GM21529 (cell line): ENCODE data around the gene NUDT14.
A peak's percentile ranks its signal among the peaks of the same experiment; 100 is the strongest.

ENCODE experiments used
- ATAC-seq: cut with Tn5 transposase; IDR thresholded peaks from one replicate; pipeline ENCODE4 v1.9.1; 2021; ENCODE audit not compliant: unreplicated experiment

Gene NUDT14

DNA sequence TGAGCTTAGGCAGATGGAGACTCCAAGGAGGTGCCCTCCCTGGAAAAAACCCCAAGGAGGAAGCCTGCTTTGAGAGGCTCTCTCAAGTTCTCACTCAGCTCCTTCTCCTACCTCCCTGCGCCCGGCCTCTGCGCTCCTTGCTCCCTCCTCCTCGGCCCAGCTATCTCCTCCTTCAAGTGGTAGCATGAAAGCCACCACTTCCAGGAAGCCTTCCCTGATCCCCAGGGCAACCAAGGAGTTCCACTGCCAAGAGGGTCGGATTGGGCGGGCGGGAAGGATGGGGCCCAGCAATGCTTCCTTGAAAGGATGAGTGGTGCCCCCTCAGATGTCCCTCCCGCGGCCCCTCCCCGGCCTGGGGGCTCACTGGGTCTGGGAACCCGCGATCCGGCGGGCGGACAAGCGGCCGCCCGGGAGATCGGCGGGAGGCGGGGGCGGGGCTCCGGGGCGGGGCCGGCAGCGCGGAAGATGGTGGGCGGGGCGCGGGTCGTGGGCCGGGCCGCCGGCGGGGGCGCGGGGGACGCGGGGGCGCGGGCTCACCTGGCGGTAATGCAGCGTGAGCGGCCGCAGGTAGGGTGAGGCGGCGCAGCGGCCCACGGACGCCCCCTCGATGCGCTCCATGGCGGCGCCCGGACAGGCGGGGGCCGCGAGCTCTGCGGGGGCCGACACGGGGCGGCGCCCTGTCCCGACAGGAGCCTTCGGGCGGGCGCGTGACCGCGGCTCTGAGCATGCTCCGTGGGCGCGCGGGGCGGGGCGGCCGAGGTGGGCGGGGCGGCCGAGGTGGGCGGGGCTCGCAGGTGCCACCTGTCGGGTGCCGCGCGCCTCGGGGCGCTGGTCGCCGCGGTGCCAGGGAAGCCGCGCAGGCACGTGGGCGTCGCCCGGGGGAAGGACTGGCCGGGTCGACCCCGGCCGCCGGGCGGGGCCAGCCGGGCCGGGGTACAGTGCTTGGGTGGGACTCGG, at the start of gene NUDT14:
Gene NUDT14 (minus strand): TSS at position 721 of the 957 bp plus-strand sequence. CDS start 103 bp downstream, at position 618.
- peak; percentile 54 for ATAC-seq

GRCh38 chr14:105229099-105229655, 48.1 kb upstream of the NUDT14 start:
- no peak for ATAC-seq

- ATAC-seq: no peak
Observed at GRCh38 chr14:105228562-105228961, 47.5 kb upstream of the NUDT14 start.

DNA sequence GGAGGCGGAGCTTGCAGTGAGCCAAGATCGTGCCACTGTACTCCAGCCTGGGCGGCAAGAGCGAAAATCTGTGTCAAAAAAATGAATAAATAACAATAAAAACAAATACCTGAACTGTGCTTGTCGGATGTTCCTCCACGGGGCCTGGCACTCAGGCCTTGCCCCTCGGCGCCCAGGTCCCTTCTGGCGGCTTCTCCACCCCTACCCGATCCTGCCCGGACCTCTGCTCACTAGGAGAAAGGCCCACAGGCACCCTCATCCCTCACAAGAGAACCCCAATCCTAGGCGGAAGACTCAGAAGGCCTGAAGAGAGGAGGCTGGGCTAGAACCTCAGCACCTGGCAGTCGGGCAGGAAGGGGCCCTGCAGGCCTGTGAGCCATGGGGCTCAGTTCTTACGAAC, 46.2 kb upstream of the NUDT14 start:
- ATAC-seq: no peak

GRCh38 chr14:105226198-105226597, 45.1 kb upstream of the NUDT14 start:
- no peak for ATAC-seq

GRCh38 chr14:105224845-105225570, 43.9 kb upstream of the NUDT14 start:
- ATAC-seq: no peak

GRCh38 chr14:105223770-105224544, 42.8 kb upstream of the NUDT14 start:
- no peak for ATAC-seq

DNA sequence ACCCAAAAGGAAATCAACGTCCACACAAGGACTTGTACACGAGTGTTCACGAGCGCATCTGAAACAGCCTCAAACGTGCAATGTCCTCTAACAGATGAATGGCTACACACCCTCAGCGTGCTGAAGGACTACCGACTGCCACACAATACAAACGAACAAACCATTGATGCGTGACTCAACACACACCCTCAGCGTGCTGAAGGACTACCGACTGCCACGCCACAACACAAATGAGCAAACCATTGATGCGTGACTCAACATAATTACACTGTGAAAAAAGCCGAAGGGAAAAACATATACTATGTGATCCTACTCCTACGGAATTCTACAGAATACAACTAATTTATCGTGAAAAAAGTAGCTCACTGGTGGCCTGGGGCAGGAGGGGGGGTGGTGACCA, 42.1 kb upstream of the NUDT14 start:
- ATAC-seq: no peak

DNA sequence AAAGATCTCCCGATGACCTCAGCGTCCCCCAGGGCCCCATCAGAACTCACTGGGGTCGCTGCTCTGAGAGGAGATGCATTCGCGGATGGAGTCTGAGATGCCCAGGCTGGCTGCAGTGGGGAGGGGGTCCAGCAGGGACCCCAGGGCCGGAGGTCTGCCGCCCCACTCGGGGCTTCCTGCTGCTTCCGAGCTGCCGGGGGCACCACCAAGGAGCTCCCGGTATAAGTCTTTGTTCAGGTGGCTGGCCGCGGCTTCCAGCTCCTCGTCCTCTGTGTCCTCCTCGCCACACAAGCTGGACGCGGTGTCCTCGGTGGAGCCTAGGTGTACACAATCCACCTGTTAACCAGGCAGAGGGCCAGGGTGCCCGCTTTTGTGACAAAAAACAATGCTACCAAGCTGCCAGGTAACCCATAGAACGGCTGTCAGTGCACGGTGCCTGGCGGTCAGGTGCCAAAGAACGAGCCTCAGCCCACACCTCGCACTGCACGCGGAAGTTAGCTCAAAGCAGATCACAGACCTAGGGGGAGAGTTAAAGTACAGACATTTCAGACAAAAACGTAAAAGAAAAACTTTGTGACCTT, 40.6 kb upstream of the NUDT14 start:
- no peak for ATAC-seq

DNA sequence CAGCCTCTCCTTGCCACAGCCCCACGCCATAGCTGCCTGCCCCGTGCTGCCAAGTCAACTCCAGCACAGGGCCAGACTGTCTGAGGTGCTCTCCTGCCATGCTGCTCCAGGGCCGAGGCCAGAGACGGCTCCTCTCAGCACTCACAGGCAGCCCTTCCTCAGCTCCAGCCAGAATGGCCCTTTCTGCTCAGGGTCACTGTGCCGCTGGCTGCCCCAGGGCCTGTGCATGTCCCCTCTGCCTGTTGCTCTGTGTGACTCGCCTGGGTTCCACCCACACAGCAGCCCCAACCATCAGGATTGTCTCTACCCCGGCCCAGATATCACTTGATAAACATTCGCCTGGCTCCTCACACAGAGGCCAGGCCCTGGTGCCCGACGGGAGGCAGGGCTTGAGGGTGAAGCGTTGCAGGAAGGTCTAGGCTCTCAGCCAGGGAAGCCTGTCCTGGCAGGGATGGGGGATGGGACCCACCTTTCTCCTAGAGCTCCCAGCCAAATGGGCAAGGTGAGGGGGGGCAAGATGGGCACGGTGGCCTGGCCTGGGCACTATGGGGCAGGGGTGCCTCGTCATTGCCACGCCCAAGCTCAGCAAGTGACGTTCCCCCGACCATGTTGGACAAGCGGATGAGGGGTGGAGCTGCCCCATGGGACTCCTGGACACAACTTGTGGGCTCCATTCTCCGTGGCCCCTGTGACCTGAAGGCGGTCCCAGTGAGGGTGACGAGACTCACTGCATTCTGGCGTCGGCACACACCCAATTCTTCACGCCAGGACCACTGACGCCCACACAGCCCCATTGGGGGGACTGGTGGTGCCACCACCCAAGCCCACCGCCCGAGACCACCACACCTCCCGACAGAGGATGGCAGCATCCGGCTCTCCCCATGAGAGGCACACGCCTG, 39.8 kb upstream of the NUDT14 start:
- no peak for ATAC-seq

GRCh38 chr14:105219753-105220152, 38.6 kb upstream of the NUDT14 start:
- no peak for ATAC-seq

- no peak for ATAC-seq
Observed at GRCh38 chr14:105219043-105219612, 38.0 kb upstream of the NUDT14 start.

DNA sequence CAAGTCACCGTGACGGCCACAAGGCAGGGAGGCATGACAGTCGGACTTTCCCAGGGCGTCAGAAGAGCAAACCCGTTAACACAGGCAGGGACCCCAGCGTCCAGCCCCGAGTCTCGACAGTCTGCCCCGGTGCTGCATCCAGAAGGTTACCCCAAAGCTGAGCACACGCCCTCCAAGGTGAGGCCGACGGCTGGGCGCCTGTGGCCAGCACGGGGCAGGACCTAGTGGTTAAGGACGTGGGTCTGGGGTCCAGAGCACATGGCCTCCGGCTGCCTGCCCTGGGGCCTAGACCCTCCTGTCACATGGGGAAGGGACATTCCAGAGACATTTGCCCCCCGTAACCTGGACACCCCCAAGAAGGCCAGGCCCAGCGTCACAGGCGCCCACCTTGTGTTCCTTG, 37.5 kb upstream of the NUDT14 start:
- ATAC-seq: no peak

DNA sequence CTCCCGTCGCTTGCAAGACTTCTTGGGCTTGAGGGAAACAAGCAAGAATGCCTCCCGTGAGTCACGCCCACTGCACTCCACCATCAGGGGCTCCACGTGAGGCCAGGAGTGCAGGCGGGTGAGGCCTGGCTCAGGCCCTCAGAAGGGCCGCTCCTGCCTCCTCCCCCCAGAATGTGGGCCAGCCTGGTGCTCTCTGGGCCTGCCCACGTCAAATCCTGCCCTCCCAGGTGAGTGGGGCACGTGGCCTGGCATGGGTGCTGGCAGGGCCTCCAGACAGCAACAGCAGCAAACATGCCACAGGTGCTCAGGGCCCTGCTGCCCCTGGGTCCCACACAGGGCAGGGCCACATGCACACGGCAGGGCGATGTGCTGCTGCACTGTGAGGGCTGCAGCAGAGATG, 36.7 kb upstream of the NUDT14 start:
- ATAC-seq: no peak

DNA sequence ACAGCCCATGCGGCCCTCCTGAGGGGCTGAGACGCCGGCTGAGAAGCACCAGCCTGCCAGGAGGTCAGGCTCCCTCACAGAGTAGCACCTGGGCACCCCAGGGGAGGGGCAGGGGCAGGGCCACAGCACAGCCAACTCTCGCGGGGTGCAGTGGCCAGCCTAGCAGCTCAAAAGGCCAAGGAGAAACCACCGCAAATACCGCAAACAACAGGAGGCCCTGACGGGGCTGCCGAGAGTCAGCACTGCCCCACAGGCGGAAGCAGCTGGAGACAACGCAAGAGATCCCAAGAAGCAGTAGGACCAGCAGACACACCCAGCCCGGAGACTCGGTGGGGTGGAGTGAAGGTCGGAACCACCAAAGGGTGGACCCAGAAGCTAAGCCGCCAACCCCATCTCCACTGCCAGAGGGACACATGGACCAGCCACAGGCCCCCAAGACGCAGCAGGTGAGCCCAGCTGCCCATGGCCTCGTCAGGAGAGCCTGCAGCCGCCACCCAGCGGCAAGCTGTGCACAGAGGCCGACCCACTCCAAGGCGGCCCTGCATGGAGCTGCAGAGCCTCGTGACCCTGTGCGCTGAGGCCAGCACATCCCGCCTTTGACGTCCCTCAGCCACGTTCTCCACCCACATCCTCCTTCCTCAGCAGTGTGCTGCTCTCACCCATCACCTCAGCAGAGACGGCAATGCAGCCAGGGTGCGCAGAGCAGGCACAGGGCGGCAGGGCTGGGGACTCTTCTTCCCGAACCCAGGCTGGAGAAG, 35.6 kb upstream of the NUDT14 start:
- ATAC-seq: no peak

- ATAC-seq: no peak
Observed at GRCh38 chr14:105215602-105216001, 34.5 kb upstream of the NUDT14 start.

DNA sequence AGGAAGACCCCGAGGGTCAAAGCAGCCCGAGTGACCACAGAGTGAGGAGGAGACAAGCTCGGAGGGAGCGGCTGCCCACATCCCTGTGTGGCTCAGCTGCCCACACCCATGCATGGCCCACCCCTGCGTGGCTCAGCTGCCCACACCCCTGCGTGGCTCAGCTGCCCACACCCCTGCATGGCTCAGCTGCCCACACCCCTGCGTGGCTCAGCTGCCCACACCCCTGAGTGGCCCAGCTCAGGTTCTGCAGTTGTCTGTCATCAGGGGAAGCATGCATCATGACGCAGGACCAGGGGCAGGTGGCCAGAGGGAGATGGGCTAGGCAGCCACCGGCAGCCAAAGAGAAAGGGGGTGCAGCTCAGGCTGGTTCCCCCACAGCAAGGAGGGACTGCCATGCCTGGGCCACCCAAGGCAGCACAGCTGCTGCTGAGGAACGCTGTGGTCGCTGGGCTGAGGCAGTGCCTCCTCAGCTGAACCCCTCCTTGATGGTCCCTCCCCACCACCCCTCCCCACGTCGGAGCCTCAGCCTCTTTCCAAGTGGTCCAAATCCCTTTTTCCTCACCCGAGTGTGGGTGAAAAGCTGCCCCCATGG, 33.3 kb upstream of the NUDT14 start:
- ATAC-seq: no peak

GRCh38 chr14:105213361-105213760, 32.2 kb upstream of the NUDT14 start:
- no peak for ATAC-seq
